ENCODE data around the gene CAV1. TPM values are rescaled to one million over a fixed set of nuclear protein-coding genes. Genes with fewer than 3 reads are reported as not detected.

Gene CAV1
- total RNA-seq, 1 donor from 2014 or later: 6.1 TPM

DNA sequence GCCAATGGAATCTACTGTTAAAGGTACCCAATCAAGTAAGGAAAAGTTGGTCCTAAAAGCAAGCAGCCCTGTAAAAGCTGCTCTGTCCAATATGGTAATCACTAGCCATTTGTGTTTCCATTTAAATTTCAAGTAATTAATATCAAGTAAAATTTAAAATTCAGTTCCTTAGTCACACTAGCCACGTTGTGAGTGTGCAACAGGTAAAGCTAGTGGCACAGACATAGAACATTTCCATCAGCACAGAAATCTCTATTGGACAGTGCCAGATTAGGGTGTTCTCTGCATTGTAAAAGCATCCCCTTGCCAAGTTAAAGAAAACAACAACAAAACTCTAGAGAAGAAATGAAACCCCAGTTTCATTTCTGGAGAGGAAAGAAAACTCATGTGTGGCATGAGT lies 4.4 kb downstream of the CAV1 start:
- peaks cover 24% of the 10 kb centered on the region for H3K27me3 Mint-ChIP-seq
- CTCF ChIA-PET: no interaction called here
- no peaks in the 10 kb centered on the region for H3K9me3 Mint-ChIP-seq
- POLR2A ChIA-PET: no interaction called here
- H3K36me3 Mint-ChIP-seq (ENCODE audit: low read depth): peaks cover 7% of the 10 kb centered on the region
- peaks cover 19% of the 10 kb centered on the region for H3K4me1 Mint-ChIP-seq
- DNase-seq (no peak), ATAC-seq (ENCODE audit: low read depth) (no peak)
- intact Hi-C loops (cut with micrococcal nuclease): loop anchor here (5.0 to 10.0 kb wide), 6 partner anchors 82 to 1604 kb away; partner anchors contain the start of genes CAPZA2, MDFIC and MET
- TF ChIP-seq, protein P1, sequence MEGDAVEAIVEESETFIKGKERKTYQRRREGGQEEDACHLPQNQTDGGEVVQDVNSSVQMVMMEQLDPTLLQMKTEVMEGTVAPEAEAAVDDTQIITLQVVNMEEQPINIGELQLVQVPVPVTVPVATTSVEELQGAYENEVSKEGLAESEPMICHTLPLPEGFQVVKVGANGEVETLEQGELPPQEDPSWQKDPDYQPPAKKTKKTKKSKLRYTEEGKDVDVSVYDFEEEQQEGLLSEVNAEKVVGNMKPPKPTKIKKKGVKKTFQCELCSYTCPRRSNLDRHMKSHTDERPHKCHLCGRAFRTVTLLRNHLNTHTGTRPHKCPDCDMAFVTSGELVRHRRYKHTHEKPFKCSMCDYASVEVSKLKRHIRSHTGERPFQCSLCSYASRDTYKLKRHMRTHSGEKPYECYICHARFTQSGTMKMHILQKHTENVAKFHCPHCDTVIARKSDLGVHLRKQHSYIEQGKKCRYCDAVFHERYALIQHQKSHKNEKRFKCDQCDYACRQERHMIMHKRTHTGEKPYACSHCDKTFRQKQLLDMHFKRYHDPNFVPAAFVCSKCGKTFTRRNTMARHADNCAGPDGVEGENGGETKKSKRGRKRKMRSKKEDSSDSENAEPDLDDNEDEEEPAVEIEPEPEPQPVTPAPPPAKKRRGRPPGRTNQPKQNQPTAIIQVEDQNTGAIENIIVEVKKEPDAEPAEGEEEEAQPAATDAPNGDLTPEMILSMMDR (IDR thresholded peaks at IDR 0.05): no peak
- H3K4me3 Mint-ChIP-seq: no peak overlapping the region
- H3K27ac Mint-ChIP-seq: no peak overlapping the region

GRCh38 chr7:116530107-116530820 lies 5.4 kb downstream of the CAV1 start:
- POLR2A ChIA-PET: no interaction called here
- Mint-ChIP-seq H3K27me3 (peaks cover 17% of the 10 kb centered on the region), H3K9me3 (no peaks in the 10 kb centered on the region), H3K4me3 (no peak overlapping the region), H3K36me3 (ENCODE audit: low read depth) (peaks cover 5% of the 10 kb centered on the region), H3K27ac (no peak overlapping the region), H3K4me1 (peaks cover 11% of the 10 kb centered on the region)
- ATAC-seq (ENCODE audit: low read depth): no peak
- intact Hi-C loops (cut with micrococcal nuclease): no loop called here
- CTCF ChIA-PET: interaction anchor here (1.0 to 1.5 kb wide), 2 partner anchors 59 to 271 kb away, joined by 3 read pairs; no protein-coding TSS in a partner anchor
- DNase-seq: no peak
- TF ChIP-seq, protein P1 (IDR thresholded peaks at IDR 0.05): no peak

DNA sequence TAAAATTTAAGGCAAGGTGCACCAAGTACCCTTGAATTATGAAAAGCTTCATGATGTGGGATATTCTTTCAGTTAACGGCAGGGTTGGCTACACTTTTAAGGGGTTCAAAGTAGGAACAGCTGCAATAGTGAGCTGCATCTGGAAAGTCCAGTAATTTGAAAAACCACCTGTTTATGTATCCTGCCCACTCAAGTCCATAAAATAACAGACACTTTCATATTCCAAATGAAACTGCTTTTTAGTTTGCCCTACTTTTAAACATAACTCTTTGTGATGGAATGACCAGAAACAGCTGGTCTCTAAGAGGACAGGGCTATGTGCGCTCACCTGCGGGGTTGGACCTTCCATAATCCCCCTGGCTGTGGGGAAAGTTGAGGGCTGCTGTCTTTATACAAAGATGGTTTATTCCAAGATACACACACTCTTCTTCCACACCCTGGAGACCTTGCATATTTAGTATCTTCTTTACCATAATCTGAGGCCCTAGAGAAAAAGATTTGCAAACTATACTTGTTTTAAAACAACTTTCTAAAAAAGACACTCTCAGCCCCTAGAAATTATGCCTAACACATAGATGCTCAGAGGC lies 7.4 kb downstream of the CAV1 start:
- no peaks in the 10 kb centered on the region for H3K9me3 Mint-ChIP-seq
- TF ChIP-seq, protein P1 (IDR thresholded peaks at IDR 0.05): no peak
- no peaks in the 10 kb centered on the region for H3K4me1 Mint-ChIP-seq
- no peak for ATAC-seq (ENCODE audit: low read depth)
- no peak for DNase-seq
- ChIA-PET POLR2A (no interaction called here), CTCF (no interaction called here)
- peaks cover 6% of the 10 kb centered on the region for H3K27me3 Mint-ChIP-seq
- intact Hi-C loops (cut with micrococcal nuclease): no loop called here
- no peak overlapping the region for H3K4me3 Mint-ChIP-seq
- H3K36me3 Mint-ChIP-seq (ENCODE audit: low read depth): no peaks in the 10 kb centered on the region
- H3K27ac Mint-ChIP-seq: no peak overlapping the region

DNA sequence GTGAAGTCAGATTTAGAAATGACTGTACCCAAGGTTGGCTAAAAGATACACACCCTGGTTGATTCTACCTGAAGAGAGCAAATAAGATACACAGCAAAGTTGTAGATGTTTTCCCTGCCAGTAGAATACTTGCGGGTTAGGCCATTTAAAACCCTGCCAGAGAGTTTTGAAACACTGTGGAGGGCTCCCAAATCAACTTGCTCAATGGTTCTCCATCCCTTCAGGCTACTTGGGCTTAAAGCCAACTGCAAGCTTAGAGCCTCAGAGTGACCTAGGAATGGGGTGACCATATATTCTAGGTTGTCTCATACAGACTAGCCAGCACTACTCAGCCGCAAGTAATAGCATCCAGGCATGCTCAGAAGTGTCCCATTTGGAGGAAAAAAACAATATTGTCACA lies 10.0 kb downstream of the CAV1 start:
- CTCF ChIA-PET: no interaction called here
- Mint-ChIP-seq H3K9me3 (peaks cover 3% of the 10 kb centered on the region), H3K27me3 (peaks cover 13% of the 10 kb centered on the region), H3K36me3 (ENCODE audit: low read depth) (no peaks in the 10 kb centered on the region), H3K4me1 (no peaks in the 10 kb centered on the region), H3K27ac (no peak overlapping the region), H3K4me3 (no peak overlapping the region)
- ATAC-seq (ENCODE audit: low read depth): no peak
- intact Hi-C loops (cut with micrococcal nuclease): no loop called here
- POLR2A ChIA-PET: no interaction called here
- no peak for DNase-seq
- TF ChIP-seq, protein P1 (IDR thresholded peaks at IDR 0.05): no peak

DNA sequence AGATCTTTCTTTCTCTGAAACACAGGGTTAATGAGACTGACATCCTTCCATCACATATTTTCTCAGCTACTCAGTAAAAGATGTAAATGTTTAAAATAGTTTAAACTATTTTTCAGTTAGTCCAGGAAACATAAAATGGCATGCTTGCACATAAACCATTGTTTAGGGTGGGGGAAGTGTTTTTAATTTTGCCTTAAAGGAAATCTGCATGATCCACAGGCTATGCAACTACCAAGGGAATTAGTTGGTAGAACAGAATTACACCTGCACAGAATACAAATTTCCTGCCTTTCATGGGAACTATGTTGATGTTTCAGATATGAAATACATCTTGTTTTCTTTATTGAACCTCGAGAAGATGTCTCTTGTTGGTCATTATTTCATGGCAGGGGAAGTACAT lies 10.6 kb downstream of the CAV1 start:
- TF ChIP-seq, protein P1 (IDR thresholded peaks at IDR 0.05): no peak
- Mint-ChIP-seq H3K9me3 (peaks cover 3% of the 10 kb centered on the region), H3K4me3 (no peak overlapping the region), H3K4me1 (no peaks in the 10 kb centered on the region), H3K27ac (no peak overlapping the region), H3K27me3 (peaks cover 17% of the 10 kb centered on the region), H3K36me3 (ENCODE audit: low read depth) (no peaks in the 10 kb centered on the region)
- ATAC-seq (ENCODE audit: low read depth) (no peak), DNase-seq (no peak)
- POLR2A ChIA-PET: no interaction called here
- CTCF ChIA-PET: no interaction called here
- intact Hi-C loops (cut with micrococcal nuclease): no loop called here

Data from activated B cell treated with CpG ODN at 0.5 μM for 24 hours (primary cell).